DOHH2 (cell line): Measurements from ENCODE around the gene GABPB1.

Source experiments
- EZH2phosphoT487 ChIP-seq: fragments of 200-600 bp; sonication (generic); IDR thresholded peaks from 2 replicates; pipeline ENCODE4 v1.6.1; 2017; ENCODE audit warnings: borderline replicate concordance, mild to moderate bottlenecking, antibody characterized with exemption, low read length, moderate library complexity, mixed read lengths
- TF ChIP-seq, protein P1 (sequence below): fragments of 200-600 bp; sonication (generic); IDR thresholded peaks from one replicate; pipeline ENCODE4 v1.5.1; 2014; ENCODE audit warnings: antibody characterized with exemption, mild to moderate bottlenecking, low read depth, low read length; ENCODE audit not compliant: poor library complexity, severe bottlenecking

DNA sequence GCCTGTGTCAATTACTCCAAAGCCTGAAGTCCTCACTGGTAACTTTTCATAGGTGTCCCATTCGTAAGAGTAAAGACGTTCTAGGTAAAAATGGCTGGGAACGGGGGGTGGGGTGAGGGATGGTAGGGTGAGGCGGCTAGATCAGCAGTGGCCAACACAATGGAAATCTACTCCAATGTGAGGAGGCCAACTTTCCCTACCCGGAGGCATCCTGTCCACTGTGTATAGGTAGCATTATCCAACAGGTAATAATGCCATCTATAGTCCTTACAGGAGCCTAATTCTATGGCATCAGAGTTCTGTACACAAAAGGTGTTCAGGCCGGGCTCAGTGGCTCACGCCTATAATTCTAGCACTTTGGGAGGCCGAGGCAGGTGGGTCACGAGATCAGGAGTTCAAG, 118.6 kb downstream of the GABPB1 start:
- TF ChIP-seq, protein P1, sequence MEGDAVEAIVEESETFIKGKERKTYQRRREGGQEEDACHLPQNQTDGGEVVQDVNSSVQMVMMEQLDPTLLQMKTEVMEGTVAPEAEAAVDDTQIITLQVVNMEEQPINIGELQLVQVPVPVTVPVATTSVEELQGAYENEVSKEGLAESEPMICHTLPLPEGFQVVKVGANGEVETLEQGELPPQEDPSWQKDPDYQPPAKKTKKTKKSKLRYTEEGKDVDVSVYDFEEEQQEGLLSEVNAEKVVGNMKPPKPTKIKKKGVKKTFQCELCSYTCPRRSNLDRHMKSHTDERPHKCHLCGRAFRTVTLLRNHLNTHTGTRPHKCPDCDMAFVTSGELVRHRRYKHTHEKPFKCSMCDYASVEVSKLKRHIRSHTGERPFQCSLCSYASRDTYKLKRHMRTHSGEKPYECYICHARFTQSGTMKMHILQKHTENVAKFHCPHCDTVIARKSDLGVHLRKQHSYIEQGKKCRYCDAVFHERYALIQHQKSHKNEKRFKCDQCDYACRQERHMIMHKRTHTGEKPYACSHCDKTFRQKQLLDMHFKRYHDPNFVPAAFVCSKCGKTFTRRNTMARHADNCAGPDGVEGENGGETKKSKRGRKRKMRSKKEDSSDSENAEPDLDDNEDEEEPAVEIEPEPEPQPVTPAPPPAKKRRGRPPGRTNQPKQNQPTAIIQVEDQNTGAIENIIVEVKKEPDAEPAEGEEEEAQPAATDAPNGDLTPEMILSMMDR = no peak
- TF ChIP-seq EZH2phosphoT487 = no peak
